ENCODE data around the gene ERF.

ERF gene

GRCh38 chr19:42246922-42247639, 7.8 kb downstream of the ERF start:
- Histone ChIP-seq H2AFZ (ENCODE audit: low read length, unreplicated experiment) (no peak overlapping the region), H3K4me3 (ENCODE audit: low read depth, low read length) (no peak overlapping the region), H3K27ac (ENCODE audit: low read depth, low read length) (peak overlapping the region; percentile 37), H3K4me1 (ENCODE audit: control insufficient read depth, insufficient read depth, low read length, unreplicated experiment) (peaks cover 16% of the 10 kb centered on the region), H3K36me3 (ENCODE audit: insufficient read depth, low read length) (no peaks in the 10 kb centered on the region), H3K27me3 (ENCODE audit: insufficient read depth, low read length) (no peaks in the 10 kb centered on the region), H3K79me2 (ENCODE audit: control insufficient read depth, insufficient read depth, low read length, unreplicated experiment) (peaks cover 26% of the 10 kb centered on the region)

DNA sequence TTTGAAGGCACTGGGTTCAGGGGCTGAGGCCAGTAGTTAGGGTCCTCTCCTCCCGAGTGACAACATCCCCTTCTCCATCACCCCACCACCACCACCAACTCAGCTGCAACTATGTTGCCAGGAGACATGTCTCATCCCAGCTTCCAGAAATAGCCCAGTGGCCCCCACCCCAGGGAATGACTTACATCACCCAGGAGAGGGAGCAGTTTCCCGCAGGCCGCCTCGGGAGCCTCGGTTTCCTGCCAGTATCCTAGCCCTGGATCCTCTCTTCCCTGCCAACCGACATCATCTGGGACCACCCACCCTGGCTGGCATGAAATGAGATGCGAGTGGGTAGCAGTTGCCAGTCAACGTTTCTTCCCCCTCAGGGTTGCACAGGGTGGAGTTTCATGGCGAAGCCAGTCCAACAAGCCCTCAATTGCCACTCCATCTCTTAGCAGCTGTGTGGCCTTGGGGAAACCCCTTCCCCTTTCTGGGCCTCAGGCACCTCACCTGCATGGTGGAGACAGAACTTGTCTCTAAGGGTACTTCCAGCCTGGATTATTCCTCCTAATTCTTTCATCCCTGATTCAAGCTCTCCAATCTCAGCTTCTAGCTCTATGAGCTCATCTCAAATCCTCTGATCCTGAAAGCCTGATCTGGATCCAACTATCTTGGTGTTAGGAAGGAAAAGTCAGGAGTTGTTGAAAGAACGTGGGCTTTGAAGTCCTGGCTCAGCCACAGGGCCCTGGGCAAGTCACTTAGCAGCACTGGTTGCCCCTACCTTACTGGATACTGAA, 8.6 kb downstream of the ERF start:
- Histone ChIP-seq H2AFZ (ENCODE audit: low read length, unreplicated experiment) (no peak overlapping the region), H3K4me3 (ENCODE audit: low read depth, low read length) (no peak overlapping the region), H3K36me3 (ENCODE audit: insufficient read depth, low read length) (no peaks in the 10 kb centered on the region), H3K4me1 (ENCODE audit: control insufficient read depth, insufficient read depth, low read length, unreplicated experiment) (peaks cover 9% of the 10 kb centered on the region), H3K79me2 (ENCODE audit: control insufficient read depth, insufficient read depth, low read length, unreplicated experiment) (peaks cover 26% of the 10 kb centered on the region), H3K27me3 (ENCODE audit: insufficient read depth, low read length) (no peaks in the 10 kb centered on the region), H3K27ac (ENCODE audit: low read depth, low read length) (peak overlapping the region; percentile 37)

- H2AFZ ChIP-seq (ENCODE audit: low read length, unreplicated experiment) = peak overlapping the region; percentile 31
- peaks cover under 1% of the 10 kb centered on the region for H3K4me1 ChIP-seq (ENCODE audit: control insufficient read depth, insufficient read depth, low read length, unreplicated experiment)
- no peak overlapping the region for H3K27ac ChIP-seq (ENCODE audit: low read depth, low read length)
- no peaks in the 10 kb centered on the region for H3K36me3 ChIP-seq (ENCODE audit: insufficient read depth, low read length)
- no peaks in the 10 kb centered on the region for H3K27me3 ChIP-seq (ENCODE audit: insufficient read depth, low read length)
- no peak overlapping the region for H3K4me3 ChIP-seq (ENCODE audit: low read depth, low read length)
- H3K79me2 ChIP-seq (ENCODE audit: control insufficient read depth, insufficient read depth, low read length, unreplicated experiment) = peaks cover 27% of the 10 kb centered on the region
Observed at GRCh38 chr19:42245231-42245630, 9.7 kb downstream of the ERF start.

GRCh38 chr19:42244347-42245220, 10.3 kb downstream of the ERF start:
- Histone ChIP-seq H3K27ac (ENCODE audit: low read depth, low read length) (peak overlapping the region; percentile 54), H3K4me3 (ENCODE audit: low read depth, low read length) (peak overlapping the region; percentile 79), H2AFZ (ENCODE audit: low read length, unreplicated experiment) (peak overlapping the region; percentile 41), H3K4me1 (ENCODE audit: control insufficient read depth, insufficient read depth, low read length, unreplicated experiment) (no peaks in the 10 kb centered on the region), H3K27me3 (ENCODE audit: insufficient read depth, low read length) (no peaks in the 10 kb centered on the region), H3K36me3 (ENCODE audit: insufficient read depth, low read length) (no peaks in the 10 kb centered on the region), H3K79me2 (ENCODE audit: control insufficient read depth, insufficient read depth, low read length, unreplicated experiment) (peaks cover 27% of the 10 kb centered on the region)

- H3K36me3 ChIP-seq (ENCODE audit: insufficient read depth, low read length) = no peaks in the 10 kb centered on the region
- H3K79me2 ChIP-seq (ENCODE audit: control insufficient read depth, insufficient read depth, low read length, unreplicated experiment) = peaks cover 30% of the 10 kb centered on the region
- H3K27me3 ChIP-seq (ENCODE audit: insufficient read depth, low read length) = no peaks in the 10 kb centered on the region
- peak within 1 kb of the TSS; percentile 13 for H2AFZ ChIP-seq (ENCODE audit: low read length, unreplicated experiment)
- H3K4me1 ChIP-seq (ENCODE audit: control insufficient read depth, insufficient read depth, low read length, unreplicated experiment) = no peaks in the 10 kb centered on the region
- peak within 1 kb of the TSS; percentile 75 for H3K27ac ChIP-seq (ENCODE audit: low read depth, low read length)
- peak within 1 kb of the TSS; percentile 79 for H3K4me3 ChIP-seq (ENCODE audit: low read depth, low read length)
Observed at GRCh38 chr19:42242512-42243409, 12.2 kb downstream of the ERF start, which contains the start of gene GSK3A. Gene GSK3A, minus strand, starts transcription at chr19:42242602. Its CDS starts 137 bp downstream, at chr19:42242465.

GRCh38 chr19:42242069-42242511, 12.8 kb downstream of the ERF start:
- peak overlapping the region; percentile 41 for H3K27ac ChIP-seq (ENCODE audit: low read depth, low read length)
- peaks cover 30% of the 10 kb centered on the region for H3K79me2 ChIP-seq (ENCODE audit: control insufficient read depth, insufficient read depth, low read length, unreplicated experiment)

DNA sequence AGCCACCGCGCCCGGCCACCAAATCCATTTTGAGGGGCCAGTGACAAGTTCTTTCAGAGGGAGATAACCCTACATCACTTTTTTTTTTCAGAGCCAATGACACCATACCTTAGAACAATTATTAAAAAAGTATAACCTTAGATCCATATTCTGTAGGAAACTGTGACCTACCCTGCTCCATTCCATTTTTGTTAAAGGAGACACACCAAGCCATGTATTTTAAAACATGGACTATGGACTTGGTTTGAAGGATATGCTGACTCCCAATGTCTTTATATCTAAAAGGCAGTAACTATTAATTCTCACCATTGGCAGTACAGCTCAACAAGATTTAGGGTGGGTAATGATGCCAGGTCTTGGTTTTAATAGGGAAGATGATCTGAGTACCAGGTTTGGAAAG, 13.6 kb downstream of the ERF start:
- no peaks in the 10 kb centered on the region for H3K27me3 ChIP-seq (ENCODE audit: insufficient read depth, low read length)
- H3K36me3 ChIP-seq (ENCODE audit: insufficient read depth, low read length) = no peaks in the 10 kb centered on the region
- peak overlapping the region; percentile 79 for H3K4me3 ChIP-seq (ENCODE audit: low read depth, low read length)
- peaks cover 30% of the 10 kb centered on the region for H3K79me2 ChIP-seq (ENCODE audit: control insufficient read depth, insufficient read depth, low read length, unreplicated experiment)
- H3K4me1 ChIP-seq (ENCODE audit: control insufficient read depth, insufficient read depth, low read length, unreplicated experiment) = no peaks in the 10 kb centered on the region
- H3K27ac ChIP-seq (ENCODE audit: low read depth, low read length) = no peak overlapping the region
- no peak overlapping the region for H2AFZ ChIP-seq (ENCODE audit: low read length, unreplicated experiment)

More at GRCh38 chr19:42242069-42242511, 12.8 kb downstream of the ERF start:
- Histone ChIP-seq H3K27me3 (ENCODE audit: insufficient read depth, low read length) (no peaks in the 10 kb centered on the region), H2AFZ (ENCODE audit: low read length, unreplicated experiment) (no peak overlapping the region), H3K4me1 (ENCODE audit: control insufficient read depth, insufficient read depth, low read length, unreplicated experiment) (no peaks in the 10 kb centered on the region), H3K4me3 (ENCODE audit: low read depth, low read length) (peak overlapping the region; percentile 79), H3K36me3 (ENCODE audit: insufficient read depth, low read length) (no peaks in the 10 kb centered on the region)

DNA sequence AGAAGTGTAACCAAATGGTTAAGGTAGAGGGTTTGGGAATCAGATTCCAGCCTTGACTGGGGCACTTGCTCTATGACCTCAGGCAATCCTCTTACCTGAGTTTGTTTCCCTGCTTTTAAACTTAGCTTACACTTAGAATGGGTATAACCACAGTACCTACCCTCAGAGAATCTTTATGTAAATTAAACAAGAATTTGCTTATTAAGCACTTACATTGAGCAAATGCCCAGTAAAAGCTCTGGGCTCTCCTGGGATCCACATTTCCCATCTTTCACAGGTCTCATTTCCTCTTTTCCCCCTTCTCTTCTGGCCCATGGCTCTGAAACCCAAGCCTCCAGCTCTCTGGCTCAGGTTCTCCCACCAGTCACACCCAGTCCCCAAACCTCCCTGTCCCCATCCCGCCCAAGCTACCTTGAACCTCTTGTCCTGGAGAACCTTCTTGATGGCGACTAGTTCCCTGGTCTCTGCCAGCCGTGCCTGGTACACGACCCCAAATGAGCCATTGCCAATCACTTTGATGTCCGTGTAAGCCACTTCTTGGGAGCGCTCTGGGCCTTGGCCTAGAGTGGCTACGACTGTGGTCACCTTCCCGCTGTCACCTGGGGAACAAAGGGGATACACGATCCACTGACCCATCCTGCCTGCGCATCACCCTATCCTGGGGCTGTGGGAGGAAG, 15.2 kb downstream of the ERF start:
- H2AFZ ChIP-seq (ENCODE audit: low read length, unreplicated experiment) = no peak overlapping the region
- no peaks in the 10 kb centered on the region for H3K36me3 ChIP-seq (ENCODE audit: insufficient read depth, low read length)
- H3K4me1 ChIP-seq (ENCODE audit: control insufficient read depth, insufficient read depth, low read length, unreplicated experiment) = no peaks in the 10 kb centered on the region
- no peak overlapping the region for H3K4me3 ChIP-seq (ENCODE audit: low read depth, low read length)
- H3K79me2 ChIP-seq (ENCODE audit: control insufficient read depth, insufficient read depth, low read length, unreplicated experiment) = peaks cover 30% of the 10 kb centered on the region
- H3K27me3 ChIP-seq (ENCODE audit: insufficient read depth, low read length) = no peaks in the 10 kb centered on the region
- H3K27ac ChIP-seq (ENCODE audit: low read depth, low read length) = no peak overlapping the region

DNA sequence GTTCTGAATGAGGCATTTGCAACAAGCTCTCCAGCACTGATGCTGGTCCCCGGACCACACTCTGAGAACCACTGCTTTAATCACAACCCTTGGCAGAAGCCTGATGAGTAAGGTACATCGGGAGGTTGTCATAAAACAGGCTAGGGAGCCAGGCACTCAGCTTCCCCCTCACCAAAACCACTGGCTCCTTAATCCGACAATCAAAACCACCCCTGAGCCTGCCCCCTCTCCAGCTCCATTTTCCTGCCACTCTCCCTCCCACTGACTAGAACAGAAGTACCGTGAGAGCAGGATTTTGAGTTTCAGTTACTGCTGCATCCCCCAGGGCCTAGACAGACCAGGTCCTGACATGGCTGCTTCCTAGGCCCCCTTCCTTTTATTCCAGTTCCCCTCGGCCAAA, 19.7 kb downstream of the ERF start:
- H3K79me2 ChIP-seq (ENCODE audit: control insufficient read depth, insufficient read depth, low read length, unreplicated experiment) = peaks cover 12% of the 10 kb centered on the region
- no peak overlapping the region for H2AFZ ChIP-seq (ENCODE audit: low read length, unreplicated experiment)
- H3K4me3 ChIP-seq (ENCODE audit: low read depth, low read length) = no peak overlapping the region
- H3K27ac ChIP-seq (ENCODE audit: low read depth, low read length) = no peak overlapping the region
- no peaks in the 10 kb centered on the region for H3K27me3 ChIP-seq (ENCODE audit: insufficient read depth, low read length)
- no peaks in the 10 kb centered on the region for H3K36me3 ChIP-seq (ENCODE audit: insufficient read depth, low read length)
- no peaks in the 10 kb centered on the region for H3K4me1 ChIP-seq (ENCODE audit: control insufficient read depth, insufficient read depth, low read length, unreplicated experiment)

All from ACC112 (cell line).